ENCODE data around the gene TM4SF20.

Gene TM4SF20

GRCh38 chr2:227379095-227379494, at the start of gene TM4SF20:
TSS of gene TM4SF20 (minus strand) at chr2:227379306. CDS start at chr2:227379268, 38 bp downstream.
- DNase-seq (ENCODE audit: low read depth) = no peak

GRCh38 chr2:227428731-227429285, 49.7 kb upstream of the TM4SF20 start:
- no peak for DNase-seq (ENCODE audit: low read depth)

GRCh38 chr2:227423656-227424499, 44.8 kb upstream of the TM4SF20 start:
- no peak for DNase-seq (ENCODE audit: low read depth)

- no peak for DNase-seq (ENCODE audit: low read depth)
Observed at GRCh38 chr2:227420087-227421052, 41.3 kb upstream of the TM4SF20 start.

GRCh38 chr2:227416701-227417100, 37.6 kb upstream of the TM4SF20 start:
- no peak for DNase-seq (ENCODE audit: low read depth)

GRCh38 chr2:227415538-227416424, 36.7 kb upstream of the TM4SF20 start:
- no peak for DNase-seq (ENCODE audit: low read depth)

GRCh38 chr2:227414846-227415245, 35.7 kb upstream of the TM4SF20 start:
- DNase-seq (ENCODE audit: low read depth) = no peak

- DNase-seq (ENCODE audit: low read depth) = no peak
Observed at GRCh38 chr2:227413371-227413770, 34.3 kb upstream of the TM4SF20 start.

GRCh38 chr2:227412877-227413276, 33.8 kb upstream of the TM4SF20 start:
- DNase-seq (ENCODE audit: low read depth) = no peak

GRCh38 chr2:227411990-227412350, 32.9 kb upstream of the TM4SF20 start:
- DNase-seq (ENCODE audit: low read depth) = no peak

GRCh38 chr2:227411320-227411989, 32.3 kb upstream of the TM4SF20 start:
- DNase-seq (ENCODE audit: low read depth) = no peak

GRCh38 chr2:227410191-227410590, 31.1 kb upstream of the TM4SF20 start:
- DNase-seq (ENCODE audit: low read depth) = no peak

- DNase-seq (ENCODE audit: low read depth) = no peak
Observed at GRCh38 chr2:227407591-227408151, 28.6 kb upstream of the TM4SF20 start.

GRCh38 chr2:227406177-227407031, 27.3 kb upstream of the TM4SF20 start:
- DNase-seq (ENCODE audit: low read depth) = no peak

GRCh38 chr2:227404585-227405271, 25.6 kb upstream of the TM4SF20 start:
- DNase-seq (ENCODE audit: low read depth) = no peak

GRCh38 chr2:227402959-227403358, 23.9 kb upstream of the TM4SF20 start:
- DNase-seq (ENCODE audit: low read depth) = no peak

- DNase-seq (ENCODE audit: low read depth) = no peak
Observed at GRCh38 chr2:227402321-227402720, 23.2 kb upstream of the TM4SF20 start.

GRCh38 chr2:227401550-227401949, 22.4 kb upstream of the TM4SF20 start:
- DNase-seq (ENCODE audit: low read depth) = no peak

All from CMK (cell line).